ENCODE data around the gene CIC. TPM values are rescaled to one million over a fixed set of nuclear protein-coding genes. Genes with fewer than 3 reads are reported as not detected.

CIC gene
- total and polyA plus RNA-seq, 9 of the 15 experiments (the other 6 are each of a cell fraction or from before 2014, with no cell fraction given) = 0.07 to 44.7 (median 8.6) TPM

DNA sequence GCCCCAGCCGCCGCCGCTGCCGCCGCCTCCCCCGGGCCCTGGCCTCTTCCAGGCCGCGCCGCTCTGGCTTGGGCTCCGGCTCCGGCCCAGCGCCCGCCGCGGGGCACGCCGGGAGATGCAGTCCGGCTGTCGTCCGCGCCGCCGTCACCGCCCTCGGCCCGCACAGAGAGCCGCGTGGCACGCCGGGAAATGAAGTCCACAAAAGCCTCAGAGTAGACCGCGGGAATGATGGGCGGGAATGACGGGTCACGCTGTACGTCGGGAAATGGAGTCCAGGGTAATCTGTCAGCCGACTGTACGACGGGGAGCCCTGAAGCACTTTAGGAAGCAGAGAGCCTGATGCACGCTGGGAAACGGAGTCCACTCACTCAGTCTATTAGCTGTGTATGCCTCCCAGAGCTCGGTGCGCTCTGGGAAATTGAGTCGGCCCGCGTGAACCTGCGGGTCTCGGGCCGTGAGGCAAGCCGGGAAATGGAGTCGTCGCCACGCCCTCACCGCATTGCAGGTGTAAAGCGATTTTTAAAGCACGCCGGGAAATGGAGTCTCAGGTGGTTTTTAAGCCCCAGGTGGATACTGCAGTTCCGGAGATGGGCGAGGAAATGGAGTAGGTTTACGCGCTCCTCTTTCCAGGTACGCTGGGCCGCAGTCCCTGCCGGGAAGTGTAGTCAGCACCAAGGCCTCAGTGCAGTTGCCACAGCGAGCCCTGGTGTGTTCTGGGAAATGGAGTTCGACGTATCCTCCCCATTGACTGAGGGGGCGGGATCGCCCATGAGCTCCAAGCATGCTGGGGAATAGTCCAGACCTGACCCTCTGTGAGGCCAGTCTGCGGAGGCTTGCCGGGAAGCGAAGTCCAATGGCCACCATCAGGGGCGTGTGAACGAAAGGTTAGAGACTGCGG lies 26.3 kb upstream of the CIC start, which contains the start of gene GSK3A (continued):
- TF ChIP-seq, protein P1, sequence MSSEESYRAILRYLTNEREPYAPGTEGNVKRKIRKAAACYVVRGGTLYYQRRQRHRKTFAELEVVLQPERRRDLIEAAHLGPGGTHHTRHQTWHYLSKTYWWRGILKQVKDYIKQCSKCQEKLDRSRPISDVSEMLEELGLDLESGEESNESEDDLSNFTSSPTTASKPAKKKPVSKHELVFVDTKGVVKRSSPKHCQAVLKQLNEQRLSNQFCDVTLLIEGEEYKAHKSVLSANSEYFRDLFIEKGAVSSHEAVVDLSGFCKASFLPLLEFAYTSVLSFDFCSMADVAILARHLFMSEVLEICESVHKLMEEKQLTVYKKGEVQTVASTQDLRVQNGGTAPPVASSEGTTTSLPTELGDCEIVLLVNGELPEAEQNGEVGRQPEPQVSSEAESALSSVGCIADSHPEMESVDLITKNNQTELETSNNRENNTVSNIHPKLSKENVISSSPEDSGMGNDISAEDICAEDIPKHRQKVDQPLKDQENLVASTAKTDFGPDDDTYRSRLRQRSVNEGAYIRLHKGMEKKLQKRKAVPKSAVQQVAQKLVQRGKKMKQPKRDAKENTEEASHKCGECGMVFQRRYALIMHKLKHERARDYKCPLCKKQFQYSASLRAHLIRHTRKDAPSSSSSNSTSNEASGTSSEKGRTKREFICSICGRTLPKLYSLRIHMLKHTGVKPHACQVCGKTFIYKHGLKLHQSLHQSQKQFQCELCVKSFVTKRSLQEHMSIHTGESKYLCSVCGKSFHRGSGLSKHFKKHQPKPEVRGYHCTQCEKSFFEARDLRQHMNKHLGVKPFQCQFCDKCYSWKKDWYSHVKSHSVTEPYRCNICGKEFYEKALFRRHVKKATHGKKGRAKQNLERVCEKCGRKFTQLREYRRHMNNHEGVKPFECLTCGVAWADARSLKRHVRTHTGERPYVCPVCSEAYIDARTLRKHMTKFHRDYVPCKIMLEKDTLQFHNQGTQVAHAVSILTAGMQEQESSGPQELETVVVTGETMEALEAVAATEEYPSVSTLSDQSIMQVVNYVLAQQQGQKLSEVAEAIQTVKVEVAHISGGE (CRISPR knock-in tag; IDR thresholded peaks at IDR 0.05) = peak in 1 of 3 experiments; percentile 85; a peak in 2 of 6 replicates
- TF ChIP-seq, protein P2, sequence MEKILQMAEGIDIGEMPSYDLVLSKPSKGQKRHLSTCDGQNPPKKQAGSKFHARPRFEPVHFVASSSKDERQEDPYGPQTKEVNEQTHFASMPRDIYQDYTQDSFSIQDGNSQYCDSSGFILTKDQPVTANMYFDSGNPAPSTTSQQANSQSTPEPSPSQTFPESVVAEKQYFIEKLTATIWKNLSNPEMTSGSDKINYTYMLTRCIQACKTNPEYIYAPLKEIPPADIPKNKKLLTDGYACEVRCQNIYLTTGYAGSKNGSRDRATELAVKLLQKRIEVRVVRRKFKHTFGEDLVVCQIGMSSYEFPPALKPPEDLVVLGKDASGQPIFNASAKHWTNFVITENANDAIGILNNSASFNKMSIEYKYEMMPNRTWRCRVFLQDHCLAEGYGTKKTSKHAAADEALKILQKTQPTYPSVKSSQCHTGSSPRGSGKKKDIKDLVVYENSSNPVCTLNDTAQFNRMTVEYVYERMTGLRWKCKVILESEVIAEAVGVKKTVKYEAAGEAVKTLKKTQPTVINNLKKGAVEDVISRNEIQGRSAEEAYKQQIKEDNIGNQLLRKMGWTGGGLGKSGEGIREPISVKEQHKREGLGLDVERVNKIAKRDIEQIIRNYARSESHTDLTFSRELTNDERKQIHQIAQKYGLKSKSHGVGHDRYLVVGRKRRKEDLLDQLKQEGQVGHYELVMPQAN (IDR thresholded peaks at IDR 0.05; ENCODE audit: borderline replicate concordance) = peak; percentile 73; the same call in 1 of the 2 replicates
- TF ChIP-seq, protein P3, sequence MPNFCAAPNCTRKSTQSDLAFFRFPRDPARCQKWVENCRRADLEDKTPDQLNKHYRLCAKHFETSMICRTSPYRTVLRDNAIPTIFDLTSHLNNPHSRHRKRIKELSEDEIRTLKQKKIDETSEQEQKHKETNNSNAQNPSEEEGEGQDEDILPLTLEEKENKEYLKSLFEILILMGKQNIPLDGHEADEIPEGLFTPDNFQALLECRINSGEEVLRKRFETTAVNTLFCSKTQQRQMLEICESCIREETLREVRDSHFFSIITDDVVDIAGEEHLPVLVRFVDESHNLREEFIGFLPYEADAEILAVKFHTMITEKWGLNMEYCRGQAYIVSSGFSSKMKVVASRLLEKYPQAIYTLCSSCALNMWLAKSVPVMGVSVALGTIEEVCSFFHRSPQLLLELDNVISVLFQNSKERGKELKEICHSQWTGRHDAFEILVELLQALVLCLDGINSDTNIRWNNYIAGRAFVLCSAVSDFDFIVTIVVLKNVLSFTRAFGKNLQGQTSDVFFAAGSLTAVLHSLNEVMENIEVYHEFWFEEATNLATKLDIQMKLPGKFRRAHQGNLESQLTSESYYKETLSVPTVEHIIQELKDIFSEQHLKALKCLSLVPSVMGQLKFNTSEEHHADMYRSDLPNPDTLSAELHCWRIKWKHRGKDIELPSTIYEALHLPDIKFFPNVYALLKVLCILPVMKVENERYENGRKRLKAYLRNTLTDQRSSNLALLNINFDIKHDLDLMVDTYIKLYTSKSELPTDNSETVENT (CRISPR knock-in tag; IDR thresholded peaks at IDR 0.05) = 0 out of 2 replicates have a peak, but pooled peaks have one; percentile 38
- TF ChIP-seq BACH1 (tag; IDR thresholded peaks at IDR 0.05) (peak; percentile 88; the same call in 1 of the 2 replicates), ZNF23 (CRISPR knock-in tag; IDR thresholded peaks at IDR 0.05) (no peak), SP1 (CRISPR knock-in tag; IDR thresholded peaks at IDR 0.05) (peak; percentile 97), BMI1 (IDR thresholded peaks at IDR 0.05; ENCODE audit: low read length) (0 out of 2 replicates have a peak, but pooled peaks have one; percentile 35), EGR1 (conservative IDR thresholded peaks at IDR 0.05) (peak; percentile 95), CBX1 (IDR thresholded peaks at IDR 0.05; ENCODE audit: low read depth) (no peak; the same call in 1 of the 2 replicates), THRAP3 (IDR thresholded peaks at IDR 0.05; ENCODE audit: borderline replicate concordance) (no peak)
- TF ChIP-seq, protein P4, sequence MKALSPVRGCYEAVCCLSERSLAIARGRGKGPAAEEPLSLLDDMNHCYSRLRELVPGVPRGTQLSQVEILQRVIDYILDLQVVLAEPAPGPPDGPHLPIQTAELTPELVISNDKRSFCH (CRISPR knock-in tag; IDR thresholded peaks at IDR 0.05) = no peak
- TF ChIP-seq, protein P4 (tag; IDR thresholded peaks at IDR 0.05) = peak; percentile 42; the same call in 1 of the 2 replicates
- TF ChIP-seq, protein P5, sequence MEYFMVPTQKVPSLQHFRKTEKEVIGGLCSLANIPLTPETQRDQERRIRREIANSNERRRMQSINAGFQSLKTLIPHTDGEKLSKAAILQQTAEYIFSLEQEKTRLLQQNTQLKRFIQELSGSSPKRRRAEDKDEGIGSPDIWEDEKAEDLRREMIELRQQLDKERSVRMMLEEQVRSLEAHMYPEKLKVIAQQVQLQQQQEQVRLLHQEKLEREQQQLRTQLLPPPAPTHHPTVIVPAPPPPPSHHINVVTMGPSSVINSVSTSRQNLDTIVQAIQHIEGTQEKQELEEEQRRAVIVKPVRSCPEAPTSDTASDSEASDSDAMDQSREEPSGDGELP (CRISPR knock-in tag; IDR thresholded peaks at IDR 0.05; ENCODE audit: borderline replicate concordance) = peak; percentile 77
- TF ChIP-seq, protein P6, sequence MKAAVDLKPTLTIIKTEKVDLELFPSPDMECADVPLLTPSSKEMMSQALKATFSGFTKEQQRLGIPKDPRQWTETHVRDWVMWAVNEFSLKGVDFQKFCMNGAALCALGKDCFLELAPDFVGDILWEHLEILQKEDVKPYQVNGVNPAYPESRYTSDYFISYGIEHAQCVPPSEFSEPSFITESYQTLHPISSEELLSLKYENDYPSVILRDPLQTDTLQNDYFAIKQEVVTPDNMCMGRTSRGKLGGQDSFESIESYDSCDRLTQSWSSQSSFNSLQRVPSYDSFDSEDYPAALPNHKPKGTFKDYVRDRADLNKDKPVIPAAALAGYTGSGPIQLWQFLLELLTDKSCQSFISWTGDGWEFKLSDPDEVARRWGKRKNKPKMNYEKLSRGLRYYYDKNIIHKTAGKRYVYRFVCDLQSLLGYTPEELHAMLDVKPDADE (conservative IDR thresholded peaks at IDR 0.05; ENCODE audit: control insufficient read depth, low read depth, low read length) = peak; percentile 97
